Common myeloid progenitor, CD34-positive (primary cell): ENCODE measurements around the gene AGBL5.

Source experiments
- CTCF ChIA-PET: fragments of 350-600 bp; sonication (Branson Sonifier 250); formaldehyde crosslinking; loops from one replicate; lab custom pipeline; 2021; ENCODE audit warnings: antibody characterized with exemption; lab: Charles Lee
- POLR2A ChIA-PET: fragments of 350-600 bp; sonication (Branson Sonifier 250); formaldehyde crosslinking; loops from one replicate; lab custom pipeline; 2021; ENCODE audit warnings: antibody characterized with exemption; lab: Charles Lee
- DNase-seq, 3 donors: peaks; one replicate each; pipeline versions ENCODE4 v3.0.0 to v3.0.0-alpha.2; 2013
- H3K27ac ChIP-seq, 2 experiments: 1 replicate in 1 of 2; 2 replicates in 1 of 2; pipeline ENCODE4 v1.7.0; 2013; ENCODE audit warnings: inconsistent platforms in 2 of 2, low read length in 2 of 2, mild to moderate bottlenecking in 2 of 2, low read depth in 1 of 2, moderate library complexity in 1 of 2; ENCODE audit not compliant: severe bottlenecking in 2 of 2, insufficient read depth in 1 of 2, poor library complexity in 1 of 2
- H3K27me3 ChIP-seq, 5 experiments: replicated peaks in 2 of 5; 1 replicate in 3 of 5; 2 replicates in 2 of 5; pipeline versions ENCODE4 v1.6.1 to v1.7.0; 2013; ENCODE audit warnings: low read length in 4 of 5, mild to moderate bottlenecking in 2 of 5, moderate library complexity in 2 of 5, inconsistent platforms in 1 of 5; ENCODE audit not compliant: insufficient read depth in 5 of 5, control insufficient read depth in 4 of 5
- H3K36me3 ChIP-seq, 4 experiments: 1 replicate in 2 of 4; 2 replicates in 2 of 4; pipeline versions ENCODE4 v1.6.1 to v1.7.0; 2013; ENCODE audit warnings: low read length in 3 of 4, control low read depth in 1 of 4, mild to moderate bottlenecking in 1 of 4; ENCODE audit not compliant: control insufficient read depth in 4 of 4, insufficient read depth in 4 of 4
- H3K4me1 ChIP-seq, 4 experiments: 1 replicate in 3 of 4; 2 replicates in 1 of 4; pipeline versions ENCODE4 v1.6.1 to v1.7.1; 2013; ENCODE audit warnings: low read length in 3 of 4, mild to moderate bottlenecking in 3 of 4, control low read depth in 1 of 4, inconsistent platforms in 1 of 4, moderate library complexity in 1 of 4; ENCODE audit not compliant: control insufficient read depth in 4 of 4, insufficient read depth in 4 of 4; ENCODE audit errors: control extremely low read depth in 1 of 4
- H3K4me3 ChIP-seq, 7 experiments: 1 replicate in 4 of 7; 2 replicates in 3 of 7; pipeline versions ENCODE4 v1.5.1 to v1.7.0; 2013; ENCODE audit warnings: mild to moderate bottlenecking in 7 of 7, low read length in 6 of 7, moderate library complexity in 6 of 7, inconsistent platforms in 2 of 7, low read depth in 2 of 7, control low read depth in 1 of 7; ENCODE audit not compliant: insufficient read depth in 4 of 7, control insufficient read depth in 1 of 7; ENCODE audit errors: extremely low read depth in 1 of 7
- H3K9me3 ChIP-seq, 5 experiments: 1 replicate in 4 of 5; 2 replicates in 1 of 5; pipeline versions ENCODE4 v1.6.1 to v1.7.1; 2013; ENCODE audit warnings: low read length in 4 of 5, mild to moderate bottlenecking in 2 of 5, inconsistent platforms in 1 of 5, low read depth in 1 of 5, moderate library complexity in 1 of 5; ENCODE audit not compliant: control insufficient read depth in 4 of 5, insufficient read depth in 2 of 5; ENCODE audit errors: control extremely low read depth in 1 of 5
- WGBS: methylation state at CpG from one replicate; pipeline ENCODE4 v1.1.5; 2013; ENCODE audit not compliant: insufficient coverage; 5-methylcytosine and 5-hydroxymethylcytosine counted together

Gene AGBL5

GRCh38 chr2:27096748-27097297, 45.4 kb downstream of the AGBL5 start:
- CTCF ChIA-PET, result interaction anchor here (0.8 to 8.2 kb wide), 21 partner anchors 9 to 207 kb away, joined by 3 to 97 read pairs (median 4); partner anchors contain the start of genes KHK, PREB and TCF23
- Histone ChIP-seq H3K27ac (no peak overlapping the region), H3K36me3 (peaks cover 0 to 6% (median 1%) of the 10 kb centered on the region in 4 experiments), H3K27me3 (no peaks in the 10 kb centered on the region), H3K9me3 (no peaks in the 10 kb centered on the region), H3K4me3 (no peak overlapping the region), H3K4me1 (peaks cover 0 to 12% (median 10%) of the 10 kb centered on the region in 4 experiments)
- POLR2A ChIA-PET, result interaction anchor here (0.6 to 1.1 kb wide), 2 partner anchors 29 to 95 kb away, joined by 3 read pairs; no protein-coding TSS in a partner anchor
- no CpG with 5 or more reads among the region's 3 CpGs for WGBS
- no peak for DNase-seq

DNA sequence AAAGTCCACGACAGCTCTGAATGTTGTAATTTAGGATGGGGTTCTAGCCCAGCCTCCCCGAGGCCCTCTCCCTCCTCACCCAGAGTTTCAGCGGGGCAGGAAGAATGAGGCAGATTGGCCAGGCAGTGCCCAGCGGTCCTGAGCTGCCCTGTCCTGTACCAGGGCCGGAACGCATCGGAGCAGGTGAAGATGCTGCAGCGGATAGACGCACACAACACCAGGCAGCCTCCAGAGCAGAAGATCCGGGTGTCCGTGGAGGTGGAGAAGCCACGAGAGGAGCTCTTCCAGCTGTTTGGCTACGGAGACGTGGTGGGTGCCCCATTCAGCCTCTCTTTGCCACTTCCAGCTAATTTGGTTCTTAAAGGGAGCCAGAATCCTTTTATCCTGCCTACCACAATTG, 45.9 kb downstream of the AGBL5 start:
- Histone ChIP-seq H3K4me3 (no peak overlapping the region), H3K36me3 (peaks cover 0 to 6% (median 3%) of the 10 kb centered on the region in 4 experiments), H3K27me3 (no peaks in the 10 kb centered on the region), H3K9me3 (no peaks in the 10 kb centered on the region), H3K4me1 (peaks cover 0 to 12% (median 10%) of the 10 kb centered on the region in 4 experiments), H3K27ac (no peak overlapping the region)
- 99% methylated on average over 11 of the region's 14 CpGs for WGBS
- no peak for DNase-seq
- CTCF ChIA-PET, result interaction anchor here (0.8 to 8.2 kb wide), 17 partner anchors 9 to 206 kb away, joined by 3 to 97 read pairs (median 4); partner anchors contain the start of genes KHK, PREB and TCF23
- POLR2A ChIA-PET, result interaction anchor here (0.6 to 1.1 kb wide), 2 partner anchors 29 to 95 kb away, joined by 3 read pairs; no protein-coding TSS in a partner anchor

DNA sequence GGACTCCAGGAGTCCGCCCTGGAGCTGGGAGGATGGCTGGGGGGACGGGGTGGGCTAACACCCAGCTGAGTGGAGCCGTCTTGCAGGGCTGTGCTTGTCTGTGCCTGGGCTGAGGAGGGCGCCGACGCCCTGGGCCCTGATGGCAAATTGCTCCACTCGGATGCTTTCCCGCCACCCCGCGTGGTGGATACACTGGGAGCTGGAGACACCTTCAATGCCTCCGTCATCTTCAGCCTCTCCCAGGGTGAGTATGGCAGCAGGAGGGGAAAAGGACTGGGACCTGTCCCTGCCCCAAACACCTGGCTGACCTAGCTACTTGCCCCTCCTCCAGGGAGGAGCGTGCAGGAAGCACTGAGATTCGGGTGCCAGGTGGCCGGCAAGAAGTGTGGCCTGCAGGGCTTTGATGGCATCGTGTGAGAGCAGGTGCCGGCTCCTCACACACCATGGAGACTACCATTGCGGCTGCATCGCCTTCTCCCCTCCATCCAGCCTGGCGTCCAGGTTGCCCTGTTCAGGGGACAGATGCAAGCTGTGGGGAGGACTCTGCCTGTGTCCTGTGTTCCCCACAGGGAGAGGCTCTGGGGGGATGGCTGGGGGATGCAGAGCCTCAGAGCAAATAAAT, 48.0 kb downstream of the AGBL5 start:
- POLR2A ChIA-PET, result no interaction called here
- 97% methylated on average over 14 of the region's 19 CpGs for WGBS
- DNase-seq, result no peak

GRCh38 chr2:27100036-27100435, 48.6 kb downstream of the AGBL5 start:
- CTCF ChIA-PET, result interaction anchor here (1.2 to 8.2 kb wide), 12 partner anchors 8 to 203 kb away, joined by 3 to 97 read pairs (median 5); partner anchors contain the start of genes ABHD1 and PREB
- H3K4me1 ChIP-seq, result peaks cover 0 to 12% (median 10%) of the 10 kb centered on the region in 4 experiments
- H3K9me3 ChIP-seq, result no peaks in the 10 kb centered on the region
- no peak overlapping the region for H3K4me3 ChIP-seq
- H3K36me3 ChIP-seq, result peaks cover 0 to 8% (median 3%) of the 10 kb centered on the region in 4 experiments
- DNase-seq, result no peak
- H3K27ac ChIP-seq, result no peak overlapping the region
- WGBS, result 94% methylated on average over 10 of the region's 10 CpGs
- POLR2A ChIA-PET, result no interaction called here
- H3K27me3 ChIP-seq, result no peaks in the 10 kb centered on the region

More for the DNA sequence above, 48.0 kb downstream of the AGBL5 start:
- Histone ChIP-seq H3K4me3 (no peak overlapping the region), H3K27me3 (no peaks in the 10 kb centered on the region), H3K9me3 (no peaks in the 10 kb centered on the region), H3K27ac (no peak overlapping the region), H3K36me3 (peaks cover 0 to 8% (median 3%) of the 10 kb centered on the region in 4 experiments), H3K4me1 (peaks cover 0 to 12% (median 10%) of the 10 kb centered on the region in 4 experiments)
- CTCF ChIA-PET, result interaction anchor here (0.6 to 8.2 kb wide), 18 partner anchors 8 to 223 kb away, joined by 3 to 97 read pairs (median 4); partner anchors contain the start of genes ABHD1 and PREB

GRCh38 chr2:27102329-27102728, 50.9 kb downstream of the AGBL5 start:
- Histone ChIP-seq H3K27ac (no peak overlapping the region), H3K36me3 (peaks cover 0 to 8% (median 3%) of the 10 kb centered on the region in 4 experiments), H3K9me3 (no peaks in the 10 kb centered on the region), H3K4me1 (no peaks in the 10 kb centered on the region), H3K27me3 (no peaks in the 10 kb centered on the region), H3K4me3 (no peak overlapping the region)
- POLR2A ChIA-PET, result no interaction called here
- no peak for DNase-seq
- CTCF ChIA-PET, result interaction anchor here (0.8 to 8.2 kb wide), 11 partner anchors 10 to 182 kb away, joined by 3 to 97 read pairs (median 5); partner anchors contain the start of genes ABHD1 and PREB
- 100% methylated on average over 3 of the region's 5 CpGs for WGBS

- ChIA-PET POLR2A (no interaction called here), CTCF (interaction anchor here (0.9 to 1.7 kb wide), 5 partner anchors 9 to 64 kb away, joined by 3 to 5 read pairs (median 3); no protein-coding TSS in a partner anchor)
- H3K4me1 ChIP-seq, result no peaks in the 10 kb centered on the region
- H3K4me3 ChIP-seq, result no peak overlapping the region
- no peak overlapping the region for H3K27ac ChIP-seq
- H3K27me3 ChIP-seq, result no peaks in the 10 kb centered on the region
- no peak for DNase-seq
- H3K9me3 ChIP-seq, result no peaks in the 10 kb centered on the region
- H3K36me3 ChIP-seq, result peaks cover 0 to 8% (median under 1%) of the 10 kb centered on the region in 4 experiments
- WGBS, result 100% methylated on average over 3 of the region's 3 CpGs
These were observed 54.5 kb downstream of the AGBL5 start for GRCh38 chr2:27105981-27106380.
